HCT116 (cell line): ENCODE measurements around the gene DOP1A. TPM values are rescaled to one million over a fixed set of nuclear protein-coding genes. Genes with fewer than 3 reads are reported as not detected.
A peak's percentile ranks its signal among the peaks of the same experiment; 100 is the strongest.

Experiments used
- ATAC-seq: fragments of 200-7000 bp; cut with Tn5 transposase; 2 replicates; pipeline ENCODE4 v1.9.1; 2020; ENCODE audit warnings: mild to moderate bottlenecking, moderate library complexity
- BruUV-seq: library from RNA; stranded (reverse); fragments of 400-500 nt; replicated peaks from 2 replicates; lab custom pipeline; 2021; lab: Mats Ljungman, UMichigan
- CTCF ChIA-PET: fragments of 300-600 bp; sonication (Branson Sonifier 250); formaldehyde crosslinking; loops from one replicate; lab custom pipeline; 2021; ENCODE audit warnings: antibody characterized with exemption; lab: Charles Lee
- POLR2A ChIA-PET: fragments of 300-600, 350-600 bp; sonication (Branson Sonifier 250); formaldehyde crosslinking; loops from one replicate; lab custom pipeline; 2021; ENCODE audit warnings: antibody characterized with exemption; lab: Charles Lee
- RAD21 ChIA-PET, 2 experiments: fragments of 300-600 bp; sonication (Branson Sonifier 250); formaldehyde crosslinking; loops; one replicate each; lab custom pipeline; 2023; ENCODE audit warnings: low total read pairs in 2 of 2; ENCODE audit not compliant: uncharacterized antibody in 2 of 2, unreplicated experiment in 2 of 2, low non-redundant PET in 1 of 2; lab: Charles Lee
- DNase-seq: peaks from one replicate; pipeline ENCODE4 v3.0.0-alpha.2; 2010; ENCODE audit warnings: low read depth, low spot score
- H2AFZ ChIP-seq: fragments of 200-600 bp; shearing (Covaris generic), sonication (generic); 2 replicates; pipeline ENCODE4 v1.6.1; 2017; ENCODE audit warnings: low read depth, mixed run types, mixed read lengths, antibody characterized with exemption, low read length; ENCODE audit not compliant: poor library complexity, severe bottlenecking
- H3K27ac ChIP-seq: 2 replicates; pipeline ENCODE4 v1.5.1; 2012; ENCODE audit warnings: low read depth, low read length
- H3K27me3 ChIP-seq: fragments of 200-600 bp; sonication (generic); 2 replicates; pipeline ENCODE4 v1.6.1; 2016; ENCODE audit warnings: mixed run types, low read length, mixed read lengths; ENCODE audit not compliant: insufficient read depth
- H3K36me3 ChIP-seq, 2 experiments: fragments of 200-500 bp in 1 of 2; fragments of 200-600 bp in 1 of 2; sonication (Bioruptor generic) in 1 of 2; sonication (generic) in 1 of 2; 2 replicates each; pipeline versions ENCODE4 v1.5.1 to v1.6.1; 2014 to 2016; ENCODE audit warnings: low read length in 2 of 2, inconsistent platforms in 1 of 2, mixed read lengths in 1 of 2, mixed run types in 1 of 2; ENCODE audit not compliant: insufficient read depth in 2 of 2, control insufficient read depth in 1 of 2
- H3K4me1 ChIP-seq, 2 experiments: fragments of 200-600 bp in 1 of 2; sonication (generic) in 1 of 2; 2 replicates each; pipeline versions ENCODE4 v1.5.1 to v1.6.1; 2012 to 2017; ENCODE audit warnings: low read length in 2 of 2, inconsistent platforms in 1 of 2, mild to moderate bottlenecking in 1 of 2, mixed read lengths in 1 of 2, mixed run types in 1 of 2, moderate library complexity in 1 of 2; ENCODE audit not compliant: insufficient read depth in 2 of 2, control insufficient read depth in 1 of 2
- H3K4me2 ChIP-seq: fragments of 200-600 bp; sonication (generic); 2 replicates; pipeline ENCODE4 v1.6.1; 2017; ENCODE audit warnings: mixed run types, low read length, mixed read lengths
- H3K4me3 ChIP-seq, 2 experiments: fragments of 200-600 bp in 1 of 2; sonication (generic) in 1 of 2; replicated peaks in 1 of 2; 2 replicates each; pipeline ENCODE4 v1.5.1; 2011 to 2016; ENCODE audit warnings: low read length in 2 of 2, control low read depth in 1 of 2, low read depth in 1 of 2, mild to moderate bottlenecking in 1 of 2, mixed read lengths in 1 of 2, mixed run types in 1 of 2
- H3K79me2 ChIP-seq: fragments of 200-600 bp; sonication (generic); 2 replicates; pipeline ENCODE4 v1.6.1; 2017; ENCODE audit warnings: mild to moderate bottlenecking, mixed run types, low read length, moderate library complexity, mixed read lengths; ENCODE audit not compliant: insufficient read depth
- H3K9ac ChIP-seq: fragments of 200-600 bp; sonication (generic); 2 replicates; pipeline ENCODE4 v1.6.1; 2016; ENCODE audit warnings: low read length, mixed read lengths
- H3K9me2 ChIP-seq: fragments of 200-600 bp; sonication (generic), shearing (Covaris generic); 2 replicates; pipeline ENCODE4 v1.6.1; 2017; ENCODE audit warnings: mixed run types, mild to moderate bottlenecking, moderate library complexity; ENCODE audit not compliant: insufficient read depth
- H3K9me3 ChIP-seq, 2 experiments: fragments of 200-500 bp in 1 of 2; fragments of 200-600 bp in 1 of 2; sonication (Bioruptor generic) in 1 of 2; sonication (generic) in 1 of 2; 2 replicates each; pipeline ENCODE4 v1.6.1; 2014 to 2017; ENCODE audit warnings: low read length in 2 of 2, mixed read lengths in 2 of 2, inconsistent platforms in 1 of 2, low read depth in 1 of 2, mild to moderate bottlenecking in 1 of 2, mixed run types in 1 of 2, moderate library complexity in 1 of 2; ENCODE audit not compliant: control insufficient read depth in 1 of 2, insufficient read depth in 1 of 2
- H4K20me1 ChIP-seq: fragments of 200-600 bp; sonication (generic), shearing (Covaris generic); 2 replicates; pipeline ENCODE4 v1.6.1; 2017; ENCODE audit warnings: mixed run types, mild to moderate bottlenecking, moderate library complexity; ENCODE audit not compliant: insufficient read depth
- CBX3 ChIP-seq: IDR thresholded peaks from 2 replicates; pipeline ENCODE4 v1.6.1; 2012; ENCODE audit warnings: low read depth
- EGR1 ChIP-seq: IDR thresholded peaks from 2 replicates; pipeline ENCODE4 v1.6.1; 2012; ENCODE audit warnings: low read depth
- ELF1 ChIP-seq: IDR thresholded peaks from 2 replicates; pipeline ENCODE4 v1.6.1; 2012; ENCODE audit warnings: low read depth, borderline replicate concordance
- EZH2 ChIP-seq: fragments of 200-600 bp; sonication (generic); IDR thresholded peaks from 2 replicates; pipeline ENCODE4 v1.6.1; 2017; ENCODE audit warnings: antibody characterized with exemption, mixed run types
- EZH2phosphoT487 ChIP-seq: fragments of 200-600 bp; IDR thresholded peaks from 2 replicates; pipeline ENCODE4 v1.6.1; 2018; ENCODE audit warnings: antibody characterized with exemption, borderline replicate concordance
- JUND ChIP-seq: IDR thresholded peaks from 2 replicates; pipeline ENCODE4 v1.6.1; 2012
- POLR2A ChIP-seq: IDR thresholded peaks from 2 replicates; pipeline ENCODE4 v1.7.0; 2011; ENCODE audit warnings: borderline replicate concordance; ENCODE audit not compliant: insufficient read depth, insufficient read length; ENCODE audit errors: extremely low read depth
- POLR2AphosphoS5 ChIP-seq: IDR thresholded peaks from 2 replicates; pipeline ENCODE4 v1.6.1; 2011; ENCODE audit warnings: mild to moderate bottlenecking, low read depth, low read length, moderate library complexity
- RAD21 ChIP-seq: IDR thresholded peaks from 2 replicates; pipeline ENCODE4 v1.6.1; 2012; ENCODE audit warnings: low read depth, mild to moderate bottlenecking
- SIN3A ChIP-seq: IDR thresholded peaks from 2 replicates; pipeline ENCODE4 v1.6.1; 2012; ENCODE audit warnings: low read depth
- SP1 ChIP-seq: IDR thresholded peaks from 2 replicates; pipeline ENCODE4 v1.6.1; 2012; ENCODE audit warnings: low read depth
- SRF ChIP-seq: IDR thresholded peaks from 2 replicates; pipeline ENCODE4 v1.6.1; 2012; ENCODE audit warnings: low read depth
- TCF7L2 ChIP-seq: IDR thresholded peaks from 2 replicates; pipeline ENCODE4 v1.7.0; 2011; ENCODE audit warnings: borderline replicate concordance, inconsistent platforms; ENCODE audit not compliant: insufficient read depth, insufficient read length; ENCODE audit errors: extremely low read depth
- ZNF274 ChIP-seq: fragments of 200-500 bp; sonication (Bioruptor generic); IDR thresholded peaks from 2 replicates; pipeline ENCODE4 v1.6.1; 2014; ENCODE audit warnings: mild to moderate bottlenecking, low read depth, low read length, inconsistent platforms
- intact Hi-C: fragments of 100-400 bp; cut with micrococcal nuclease; formaldehyde crosslinking; loops from 2 replicates; pipeline ENCODE4 v1.10.0; 2022
- total RNA-seq: library from RNA; stranded (reverse); gene quantifications from one replicate; pipeline ENCODE4 v1.2.1, GENCODE V29; 2021; ENCODE audit not compliant: unreplicated experiment
- TF ChIP-seq, protein P1 (sequence below): IDR thresholded peaks from 2 replicates; pipeline ENCODE4 v1.6.1; 2012
- TF ChIP-seq, protein P2 (sequence below): IDR thresholded peaks from 2 replicates; pipeline ENCODE4 v1.6.1; 2011; ENCODE audit warnings: mild to moderate bottlenecking, low read length, moderate library complexity; ENCODE audit not compliant: insufficient replicate concordance; ENCODE audit errors: extremely low read depth
- TF ChIP-seq, protein P3 (sequence below): IDR thresholded peaks from 2 replicates; pipeline ENCODE4 v1.6.1; 2012
- TF ChIP-seq, protein P4 (sequence below), 3 experiments: fragments of 200-600 bp in 1 of 3; sonication (generic) in 1 of 3; IDR thresholded peaks in 2 of 3; conservative IDR thresholded peaks in 1 of 3; 2 replicates each; pipeline ENCODE4 v1.5.1; 2012 to 2017; ENCODE audit warnings: low read depth in 2 of 3, low read length in 2 of 3, antibody characterized with exemption in 1 of 3, borderline replicate concordance in 1 of 3, control low read depth in 1 of 3, mild to moderate bottlenecking in 1 of 3, mixed read lengths in 1 of 3, mixed run types in 1 of 3, moderate library complexity in 1 of 3; ENCODE audit not compliant: insufficient read depth in 1 of 3

DOP1A gene
- total RNA-seq, 1 experiment from 2014 or later = 7.1 TPM

DNA sequence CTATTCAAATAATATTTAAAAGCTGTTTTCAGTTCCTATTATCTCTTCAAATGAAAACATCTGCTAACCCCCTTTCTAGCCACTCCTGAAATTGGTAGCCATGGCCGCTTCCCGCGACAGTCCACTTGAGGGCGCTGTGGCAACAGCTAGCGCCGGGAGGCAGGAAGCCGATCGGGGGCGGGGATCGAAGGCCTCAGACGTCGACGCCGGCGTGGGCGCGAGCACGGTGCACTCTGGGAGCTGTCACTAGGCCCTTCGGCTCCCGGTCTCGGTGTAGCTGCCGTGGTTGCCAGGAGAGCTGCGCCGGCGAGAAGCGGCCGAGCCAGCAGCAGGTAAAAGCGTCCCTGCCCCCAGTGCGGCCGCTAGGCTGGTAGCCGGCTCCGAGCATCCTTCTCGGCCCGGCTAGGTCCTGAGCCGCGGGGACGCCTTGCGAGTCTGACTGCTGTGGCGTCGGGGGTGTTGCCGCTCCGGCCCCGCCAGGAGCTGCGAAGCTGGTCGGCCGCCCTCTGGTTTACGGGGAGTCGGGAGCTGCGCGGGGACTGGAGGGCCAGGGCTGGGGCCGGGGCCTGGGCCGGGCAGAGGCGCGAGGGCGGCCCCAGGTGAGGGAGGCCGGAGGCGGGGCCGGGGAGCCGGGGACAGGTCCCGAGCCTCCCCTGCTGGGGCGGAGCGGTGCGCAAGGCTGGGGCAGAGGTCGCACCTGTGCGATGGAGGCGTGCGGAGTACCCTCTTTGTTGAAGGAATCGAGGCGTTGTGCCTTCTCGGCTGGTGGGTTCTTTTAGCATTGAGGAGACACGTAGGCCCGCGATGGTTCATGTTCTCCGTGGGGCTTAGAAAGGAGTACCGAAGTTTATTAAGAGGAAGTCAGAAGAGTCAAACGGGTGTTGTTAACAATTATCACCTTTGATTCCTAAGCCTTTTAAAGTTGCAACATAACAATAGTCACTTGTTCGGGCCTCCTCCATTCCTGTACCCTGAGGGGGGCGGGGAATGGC lies at the start of gene DOP1A (continued):
- TF ChIP-seq POLR2AphosphoS5 = peak; percentile 37; the same call in 1 of the 2 replicates
- TF ChIP-seq ELF1 = no peak
- TF ChIP-seq, protein P1, sequence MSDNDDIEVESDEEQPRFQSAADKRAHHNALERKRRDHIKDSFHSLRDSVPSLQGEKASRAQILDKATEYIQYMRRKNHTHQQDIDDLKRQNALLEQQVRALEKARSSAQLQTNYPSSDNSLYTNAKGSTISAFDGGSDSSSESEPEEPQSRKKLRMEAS = peak; percentile 67
- peak; percentile 23; the same call in 1 of the 2 replicates for TF ChIP-seq SP1
- TF ChIP-seq CBX3 = peak; percentile 53
- TF ChIP-seq, protein P2, sequence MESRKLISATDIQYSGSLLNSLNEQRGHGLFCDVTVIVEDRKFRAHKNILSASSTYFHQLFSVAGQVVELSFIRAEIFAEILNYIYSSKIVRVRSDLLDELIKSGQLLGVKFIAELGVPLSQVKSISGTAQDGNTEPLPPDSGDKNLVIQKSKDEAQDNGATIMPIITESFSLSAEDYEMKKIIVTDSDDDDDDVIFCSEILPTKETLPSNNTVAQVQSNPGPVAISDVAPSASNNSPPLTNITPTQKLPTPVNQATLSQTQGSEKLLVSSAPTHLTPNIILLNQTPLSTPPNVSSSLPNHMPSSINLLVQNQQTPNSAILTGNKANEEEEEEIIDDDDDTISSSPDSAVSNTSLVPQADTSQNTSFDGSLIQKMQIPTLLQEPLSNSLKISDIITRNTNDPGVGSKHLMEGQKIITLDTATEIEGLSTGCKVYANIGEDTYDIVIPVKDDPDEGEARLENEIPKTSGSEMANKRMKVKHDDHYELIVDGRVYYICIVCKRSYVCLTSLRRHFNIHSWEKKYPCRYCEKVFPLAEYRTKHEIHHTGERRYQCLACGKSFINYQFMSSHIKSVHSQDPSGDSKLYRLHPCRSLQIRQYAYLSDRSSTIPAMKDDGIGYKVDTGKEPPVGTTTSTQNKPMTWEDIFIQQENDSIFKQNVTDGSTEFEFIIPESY = no peak
- peak; percentile 86 for TF ChIP-seq SIN3A
- TF ChIP-seq EZH2 = no peak
- no peak for TF ChIP-seq EZH2phosphoT487
- TF ChIP-seq TCF7L2 = no peak
- no peak for TF ChIP-seq SRF

DNA sequence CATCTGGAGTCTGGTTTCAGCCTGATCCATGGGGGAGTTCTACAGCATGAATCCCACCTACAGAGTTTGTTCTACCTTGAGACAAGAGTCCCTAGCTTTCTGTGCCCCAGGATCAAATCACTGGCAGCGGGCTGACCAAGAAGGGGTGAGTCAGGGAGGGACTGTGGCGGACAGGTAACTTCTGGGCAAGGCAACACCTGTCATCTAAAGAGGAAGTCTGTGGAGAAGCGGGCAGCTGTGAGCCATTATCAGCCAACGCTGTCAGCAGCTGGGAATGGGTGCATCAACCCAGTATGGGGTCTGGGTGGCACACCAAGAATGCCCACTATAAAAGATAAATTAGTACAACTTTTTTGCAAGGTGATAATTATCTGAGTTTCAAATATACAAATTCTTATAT lies 47.7 kb upstream of the DOP1A start:
- H3K27me3 ChIP-seq = no peaks in the 10 kb centered on the region
- H3K4me1 ChIP-seq = no peaks in the 10 kb centered on the region
- RAD21 ChIA-PET = no interaction called here
- POLR2A ChIA-PET = no interaction called here
- H3K36me3 ChIP-seq = peaks cover 4 to 5% of the 10 kb centered on the region in 2 experiments; a peak in 2 of 4 replicates
- no peak for TF ChIP-seq ELF1
- no peak for TF ChIP-seq EGR1
- no peak for TF ChIP-seq ZNF274
- TF ChIP-seq SP1 = no peak
- no peak for TF ChIP-seq SRF
- no peak for TF ChIP-seq POLR2A
- no peak for TF ChIP-seq CBX3
- TF ChIP-seq, protein P3, sequence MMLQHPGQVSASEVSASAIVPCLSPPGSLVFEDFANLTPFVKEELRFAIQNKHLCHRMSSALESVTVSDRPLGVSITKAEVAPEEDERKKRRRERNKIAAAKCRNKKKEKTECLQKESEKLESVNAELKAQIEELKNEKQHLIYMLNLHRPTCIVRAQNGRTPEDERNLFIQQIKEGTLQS = no peak
- TF ChIP-seq JUND = no peak
- no peak for TF ChIP-seq POLR2AphosphoS5
- no peak for TF ChIP-seq EZH2phosphoT487
- TF ChIP-seq RAD21 = no peak
- TF ChIP-seq EZH2 = no peak
- TF ChIP-seq, protein P4, sequence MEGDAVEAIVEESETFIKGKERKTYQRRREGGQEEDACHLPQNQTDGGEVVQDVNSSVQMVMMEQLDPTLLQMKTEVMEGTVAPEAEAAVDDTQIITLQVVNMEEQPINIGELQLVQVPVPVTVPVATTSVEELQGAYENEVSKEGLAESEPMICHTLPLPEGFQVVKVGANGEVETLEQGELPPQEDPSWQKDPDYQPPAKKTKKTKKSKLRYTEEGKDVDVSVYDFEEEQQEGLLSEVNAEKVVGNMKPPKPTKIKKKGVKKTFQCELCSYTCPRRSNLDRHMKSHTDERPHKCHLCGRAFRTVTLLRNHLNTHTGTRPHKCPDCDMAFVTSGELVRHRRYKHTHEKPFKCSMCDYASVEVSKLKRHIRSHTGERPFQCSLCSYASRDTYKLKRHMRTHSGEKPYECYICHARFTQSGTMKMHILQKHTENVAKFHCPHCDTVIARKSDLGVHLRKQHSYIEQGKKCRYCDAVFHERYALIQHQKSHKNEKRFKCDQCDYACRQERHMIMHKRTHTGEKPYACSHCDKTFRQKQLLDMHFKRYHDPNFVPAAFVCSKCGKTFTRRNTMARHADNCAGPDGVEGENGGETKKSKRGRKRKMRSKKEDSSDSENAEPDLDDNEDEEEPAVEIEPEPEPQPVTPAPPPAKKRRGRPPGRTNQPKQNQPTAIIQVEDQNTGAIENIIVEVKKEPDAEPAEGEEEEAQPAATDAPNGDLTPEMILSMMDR (IDR thresholded peaks at IDR 0.05 in 2 of 3, conservative IDR thresholded peaks at IDR 0.05 in 1 of 3; ENCODE audit: borderline replicate concordance in 1 of 3, insufficient read depth in 1 of 3, low read depth in 2 of 3, low read length in 2 of 3) = no peak
- TF ChIP-seq, protein P1 = no peak
- TF ChIP-seq SIN3A = no peak
- no peak for DNase-seq
- no peak overlapping the region for H3K4me3 ChIP-seq
- no peaks in the 10 kb centered on the region for H3K79me2 ChIP-seq
- no peaks in the 10 kb centered on the region for H4K20me1 ChIP-seq
- CTCF ChIA-PET = no interaction called here
- H3K4me2 ChIP-seq = no peak overlapping the region
- no peak overlapping the region for H3K27ac ChIP-seq
- intact Hi-C loops = no loop called here
- no TSS peak for BruUV-seq
- H2AFZ ChIP-seq = no peak overlapping the region
- H3K9me3 ChIP-seq = no peaks in the 10 kb centered on the region
- H3K9me2 ChIP-seq = no peaks in the 10 kb centered on the region
- H3K9ac ChIP-seq = no peak overlapping the region
- ATAC-seq = no peak
